K562 (cell line): Measurements from ENCODE around the gene LY6G6D. TPM values are rescaled to one million over a fixed set of nuclear protein-coding genes. Genes with fewer than 3 reads are reported as not detected.

Experiments
- E2F3 ChIP-seq: fragments of 250-450 bp; sonication (Bioruptor Pico); IDR thresholded peaks from 2 replicates; pipeline ENCODE4 v1.4.0; 2020; ENCODE audit warnings: mild to moderate bottlenecking
- GATAD2A ChIP-seq: fragments of 450-650 bp; IDR thresholded peaks from 2 replicates; pipeline ENCODE4 v1.6.1; 2017
- KLF13 ChIP-seq: fragments of 450-650 bp; IDR thresholded peaks from 2 replicates; pipeline ENCODE4 v1.6.1; 2016; ENCODE audit warnings: missing genetic modification characterization, low read depth, mild to moderate bottlenecking, missing compliant biosample characterization, moderate library complexity, borderline replicate concordance
- ZSCAN29 ChIP-seq: fragments of 450-650 bp; IDR thresholded peaks from 2 replicates; pipeline ENCODE4 v1.6.1; 2017
- polyA plus RNA-seq, 8 experiments: library from polyadenylated mRNA; depleted of rRNA in 4 of 8; stranded (reverse) in 5 of 8; unstranded in 3 of 8; fragments of >200 nt; fragmentation: Nextera tagmentation in 2 of 8; fragmentation: Illumina TruSeq in 1 of 8; extraction: Ambion mirVana in 2 of 8; extraction: Trizol in 1 of 8; gene quantifications; 2 replicates each; pipeline versions ENCODE4 v1.2.1 to v1.2.3, GENCODE V29; 2011 to 2014; ENCODE audit warnings: inconsistent platforms in 1 of 8, missing spikeins in 1 of 8
- total RNA-seq, 7 experiments: library from RNA; depleted of rRNA in 6 of 7; stranded (reverse); fragments of >200 nt in 6 of 7; fragmentation: Illumina TruSeq in 2 of 7; extraction: Trizol in 2 of 7; gene quantifications; 2 replicates each; pipeline versions ENCODE4 v1.2.1 to v1.2.3, GENCODE V29; 2011 to 2021; ENCODE audit warnings: low replicate concordance in 1 of 7
- TF ChIP-seq, protein P1 (sequence below), 2 experiments: fragments of 450-650 bp; IDR thresholded peaks; 2 replicates each; pipeline ENCODE4 v1.6.1; 2018; ENCODE audit warnings: mild to moderate bottlenecking in 2 of 2, low read depth in 1 of 2; ENCODE audit not compliant: partially characterized antibody in 2 of 2
- TF ChIP-seq, protein P2 (sequence below): fragments of 250-450 bp; sonication (Bioruptor Pico); IDR thresholded peaks from 2 replicates; pipeline ENCODE4 v1.8.0; 2022; ENCODE audit warnings: moderate library complexity, mild to moderate bottlenecking, inconsistent platforms
- TF ChIP-seq, protein P3 (sequence below), 2 experiments: fragments of 450-650 bp in 1 of 2; sonication (generic) in 1 of 2; formaldehyde crosslinking in 1 of 2; IDR thresholded peaks; 2 replicates each; pipeline versions ENCODE4 v1.7.1 to v1.9.0; 2016 to 2022; ENCODE audit warnings: inconsistent platforms in 1 of 2, mild to moderate bottlenecking in 1 of 2, missing genetic modification reagents in 1 of 2

LY6G6D gene
- total and polyA plus RNA-seq, 9 of the 15 experiments (the other 6 are each of a cell fraction or from before 2014, with no cell fraction given): 0.30 to 0.38 TPM; not detected in 7

DNA sequence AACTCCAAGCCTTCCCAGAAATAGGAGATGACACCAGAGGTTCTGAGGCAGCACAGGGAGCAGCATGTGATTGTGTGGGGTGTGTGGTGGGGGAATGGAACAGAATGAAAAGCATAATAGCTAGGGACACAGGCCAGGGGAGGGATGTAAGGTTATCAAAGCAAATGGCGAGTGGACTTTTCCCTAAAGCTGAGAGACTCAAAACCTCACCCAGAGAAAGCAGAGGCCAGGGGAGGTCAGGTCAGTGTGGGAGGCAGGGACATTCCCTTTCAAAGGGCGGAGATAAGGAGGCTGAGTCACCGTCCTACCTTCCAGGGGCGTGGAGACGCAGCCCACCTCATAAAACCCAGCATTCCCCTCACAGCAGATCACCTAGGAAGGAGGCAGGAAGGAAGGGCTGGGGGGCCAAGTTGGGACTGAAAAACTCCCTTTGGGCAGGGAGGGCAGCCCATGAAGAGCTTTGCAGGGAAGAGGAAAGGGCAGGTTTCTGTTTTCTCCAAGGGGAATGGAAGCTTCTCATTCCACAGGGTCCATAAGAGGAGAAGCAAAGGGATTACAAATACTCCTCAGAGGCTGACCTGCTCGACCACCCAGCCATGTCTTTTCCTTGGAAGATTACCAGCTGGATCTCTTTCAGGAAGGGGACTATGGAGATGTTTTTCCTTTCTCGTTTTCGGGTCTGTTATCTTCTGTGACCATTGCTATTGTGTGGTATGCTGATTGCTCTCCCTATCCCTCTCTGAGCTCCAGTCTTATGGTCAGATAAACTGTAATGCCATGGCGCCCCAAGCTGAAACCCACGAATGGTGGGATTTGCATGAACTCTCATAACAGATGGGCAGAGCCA lies 24.7 kb upstream of the LY6G6D start (continued):
- TF ChIP-seq, protein P1, sequence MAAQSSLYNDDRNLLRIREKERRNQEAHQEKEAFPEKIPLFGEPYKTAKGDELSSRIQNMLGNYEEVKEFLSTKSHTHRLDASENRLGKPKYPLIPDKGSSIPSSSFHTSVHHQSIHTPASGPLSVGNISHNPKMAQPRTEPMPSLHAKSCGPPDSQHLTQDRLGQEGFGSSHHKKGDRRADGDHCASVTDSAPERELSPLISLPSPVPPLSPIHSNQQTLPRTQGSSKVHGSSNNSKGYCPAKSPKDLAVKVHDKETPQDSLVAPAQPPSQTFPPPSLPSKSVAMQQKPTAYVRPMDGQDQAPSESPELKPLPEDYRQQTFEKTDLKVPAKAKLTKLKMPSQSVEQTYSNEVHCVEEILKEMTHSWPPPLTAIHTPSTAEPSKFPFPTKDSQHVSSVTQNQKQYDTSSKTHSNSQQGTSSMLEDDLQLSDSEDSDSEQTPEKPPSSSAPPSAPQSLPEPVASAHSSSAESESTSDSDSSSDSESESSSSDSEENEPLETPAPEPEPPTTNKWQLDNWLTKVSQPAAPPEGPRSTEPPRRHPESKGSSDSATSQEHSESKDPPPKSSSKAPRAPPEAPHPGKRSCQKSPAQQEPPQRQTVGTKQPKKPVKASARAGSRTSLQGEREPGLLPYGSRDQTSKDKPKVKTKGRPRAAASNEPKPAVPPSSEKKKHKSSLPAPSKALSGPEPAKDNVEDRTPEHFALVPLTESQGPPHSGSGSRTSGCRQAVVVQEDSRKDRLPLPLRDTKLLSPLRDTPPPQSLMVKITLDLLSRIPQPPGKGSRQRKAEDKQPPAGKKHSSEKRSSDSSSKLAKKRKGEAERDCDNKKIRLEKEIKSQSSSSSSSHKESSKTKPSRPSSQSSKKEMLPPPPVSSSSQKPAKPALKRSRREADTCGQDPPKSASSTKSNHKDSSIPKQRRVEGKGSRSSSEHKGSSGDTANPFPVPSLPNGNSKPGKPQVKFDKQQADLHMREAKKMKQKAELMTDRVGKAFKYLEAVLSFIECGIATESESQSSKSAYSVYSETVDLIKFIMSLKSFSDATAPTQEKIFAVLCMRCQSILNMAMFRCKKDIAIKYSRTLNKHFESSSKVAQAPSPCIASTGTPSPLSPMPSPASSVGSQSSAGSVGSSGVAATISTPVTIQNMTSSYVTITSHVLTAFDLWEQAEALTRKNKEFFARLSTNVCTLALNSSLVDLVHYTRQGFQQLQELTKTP (IDR thresholded peaks at IDR 0.05; ENCODE audit: low read depth in 1 of 2, partially characterized antibody in 2 of 2): peak; percentile 19 to 79
- peak; percentile 99 for TF ChIP-seq GATAD2A
- no peak for TF ChIP-seq E2F3 (CRISPR knock-in tag)
- TF ChIP-seq KLF13 (tag): peak; percentile 64
- TF ChIP-seq, protein P2, sequence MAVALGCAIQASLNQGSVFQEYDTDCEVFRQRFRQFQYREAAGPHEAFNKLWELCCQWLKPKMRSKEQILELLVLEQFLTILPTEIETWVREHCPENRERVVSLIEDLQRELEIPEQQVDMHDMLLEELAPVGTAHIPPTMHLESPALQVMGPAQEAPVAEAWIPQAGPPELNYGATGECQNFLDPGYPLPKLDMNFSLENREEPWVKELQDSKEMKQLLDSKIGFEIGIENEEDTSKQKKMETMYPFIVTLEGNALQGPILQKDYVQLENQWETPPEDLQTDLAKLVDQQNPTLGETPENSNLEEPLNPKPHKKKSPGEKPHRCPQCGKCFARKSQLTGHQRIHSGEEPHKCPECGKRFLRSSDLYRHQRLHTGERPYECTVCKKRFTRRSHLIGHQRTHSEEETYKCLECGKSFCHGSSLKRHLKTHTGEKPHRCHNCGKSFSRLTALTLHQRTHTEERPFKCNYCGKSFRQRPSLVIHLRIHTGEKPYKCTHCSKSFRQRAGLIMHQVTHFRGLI (CRISPR knock-in tag): no peak
- TF ChIP-seq ZSCAN29: no peak
- TF ChIP-seq, protein P3, sequence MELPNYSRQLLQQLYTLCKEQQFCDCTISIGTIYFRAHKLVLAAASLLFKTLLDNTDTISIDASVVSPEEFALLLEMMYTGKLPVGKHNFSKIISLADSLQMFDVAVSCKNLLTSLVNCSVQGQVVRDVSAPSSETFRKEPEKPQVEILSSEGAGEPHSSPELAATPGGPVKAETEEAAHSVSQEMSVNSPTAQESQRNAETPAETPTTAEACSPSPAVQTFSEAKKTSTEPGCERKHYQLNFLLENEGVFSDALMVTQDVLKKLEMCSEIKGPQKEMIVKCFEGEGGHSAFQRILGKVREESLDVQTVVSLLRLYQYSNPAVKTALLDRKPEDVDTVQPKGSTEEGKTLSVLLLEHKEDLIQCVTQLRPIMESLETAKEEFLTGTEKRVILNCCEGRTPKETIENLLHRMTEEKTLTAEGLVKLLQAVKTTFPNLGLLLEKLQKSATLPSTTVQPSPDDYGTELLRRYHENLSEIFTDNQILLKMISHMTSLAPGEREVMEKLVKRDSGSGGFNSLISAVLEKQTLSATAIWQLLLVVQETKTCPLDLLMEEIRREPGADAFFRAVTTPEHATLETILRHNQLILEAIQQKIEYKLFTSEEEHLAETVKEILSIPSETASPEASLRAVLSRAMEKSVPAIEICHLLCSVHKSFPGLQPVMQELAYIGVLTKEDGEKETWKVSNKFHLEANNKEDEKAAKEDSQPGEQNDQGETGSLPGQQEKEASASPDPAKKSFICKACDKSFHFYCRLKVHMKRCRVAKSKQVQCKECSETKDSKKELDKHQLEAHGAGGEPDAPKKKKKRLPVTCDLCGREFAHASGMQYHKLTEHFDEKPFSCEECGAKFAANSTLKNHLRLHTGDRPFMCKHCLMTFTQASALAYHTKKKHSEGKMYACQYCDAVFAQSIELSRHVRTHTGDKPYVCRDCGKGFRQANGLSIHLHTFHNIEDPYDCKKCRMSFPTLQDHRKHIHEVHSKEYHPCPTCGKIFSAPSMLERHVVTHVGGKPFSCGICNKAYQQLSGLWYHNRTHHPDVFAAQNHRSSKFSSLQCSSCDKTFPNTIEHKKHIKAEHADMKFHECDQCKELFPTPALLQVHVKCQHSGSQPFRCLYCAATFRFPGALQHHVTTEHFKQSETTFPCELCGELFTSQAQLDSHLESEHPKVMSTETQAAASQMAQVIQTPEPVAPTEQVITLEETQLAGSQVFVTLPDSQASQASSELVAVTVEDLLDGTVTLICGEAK (IDR thresholded peaks at IDR 0.05): peak; percentile 34; the same call in 1 of the 2 replicates
- TF ChIP-seq, protein P3 (CRISPR knock-in tag; IDR thresholded peaks at IDR 0.05): no peak
